Astrocyte of the cerebellum (primary cell): ENCODE results near the gene CHRNA10.
A peak's percentile ranks its signal among the peaks of the same experiment; 100 is the strongest.

ENCODE experiments used
- DNase-seq: peaks from one replicate; pipeline ENCODE4 v3.0.0-alpha.2; 2011; ENCODE audit warnings: low read depth
- H3K4me3 ChIP-seq: 2 replicates; pipeline ENCODE4 v1.5.1; 2011; ENCODE audit warnings: mild to moderate bottlenecking, low read depth, low read length, moderate library complexity
- CTCF ChIP-seq: IDR thresholded peaks from 2 replicates; pipeline ENCODE4 v1.5.1; 2012; ENCODE audit warnings: low read length, low read depth, moderate library complexity, mild to moderate bottlenecking; ENCODE audit errors: missing control alignments
- in situ Hi-C: cut with HindIII; loops from 2 replicates; pipeline ENCODE4 v1.10.0; 2017; ENCODE audit warnings: low sequenced_read_pairs

Gene CHRNA10

GRCh38 chr11:3683039-3683438, 11.9 kb upstream of the CHRNA10 start:
- no peak overlapping the region for H3K4me3 ChIP-seq
- in situ Hi-C loops = loop anchor here (5.0 kb wide), 1 partner anchor 51 kb away; no protein-coding TSS in a partner anchor
- no peak for TF ChIP-seq CTCF
- DNase-seq = no peak

GRCh38 chr11:3679077-3679476, 7.9 kb upstream of the CHRNA10 start:
- H3K4me3 ChIP-seq = no peak overlapping the region
- in situ Hi-C loops = no loop called here
- TF ChIP-seq CTCF = no peak
- no peak for DNase-seq

- no peak for TF ChIP-seq CTCF
- in situ Hi-C loops = no loop called here
- no peak overlapping the region for H3K4me3 ChIP-seq
- DNase-seq = no peak
These were observed 4.8 kb upstream of the CHRNA10 start for GRCh38 chr11:3675971-3676370.

- no peak overlapping the region for H3K4me3 ChIP-seq
- in situ Hi-C loops = no loop called here
- TF ChIP-seq CTCF = no peak
- peak; percentile 71 for DNase-seq
These were observed 3.0 kb upstream of the CHRNA10 start for GRCh38 chr11:3674189-3674588.

GRCh38 chr11:3669742-3670183, 1.4 kb downstream of the CHRNA10 start:
- in situ Hi-C loops = no loop called here
- no peak for DNase-seq

GRCh38 chr11:3669128-3669527, 2.1 kb downstream of the CHRNA10 start:
- TF ChIP-seq CTCF = no peak
- no peak for DNase-seq
- no peak overlapping the region for H3K4me3 ChIP-seq
- in situ Hi-C loops = no loop called here

More at GRCh38 chr11:3669742-3670183, 1.4 kb downstream of the CHRNA10 start:
- H3K4me3 ChIP-seq = no peak overlapping the region
- no peak for TF ChIP-seq CTCF
